ENCODE data around the gene CUL7.
"Not testable (repeated sequence)": the region's sequence is repeated elsewhere in the genome, so short reads cannot be mapped to it uniquely, and the experiment has no call there.

CUL7 gene

DNA sequence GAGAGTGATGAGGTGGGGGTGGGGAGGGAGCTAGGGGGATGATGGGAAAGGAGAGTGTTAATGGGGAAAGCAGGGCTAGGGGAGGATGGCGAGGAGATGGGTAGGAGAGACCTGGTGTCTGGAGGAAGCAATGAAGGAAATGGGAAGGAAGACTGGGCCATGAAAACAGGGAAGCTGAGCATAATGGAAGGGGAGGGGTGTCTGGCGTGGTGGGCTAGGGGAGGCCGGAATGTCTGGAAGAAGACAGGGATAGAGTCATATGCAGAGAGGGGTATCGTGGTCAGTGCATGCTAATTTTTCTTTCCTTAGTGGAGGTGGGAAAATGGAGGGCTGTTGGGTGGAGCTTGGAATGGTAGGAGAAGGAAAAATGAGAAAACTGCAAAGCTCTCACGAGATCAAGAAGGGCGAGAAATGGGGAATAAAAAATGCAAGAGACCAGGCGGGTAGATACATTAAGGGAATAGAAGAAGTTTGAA is 39.2 kb downstream of the CUL7 start:
- no peak for DNase-seq (ENCODE audit: low read depth)

DNA sequence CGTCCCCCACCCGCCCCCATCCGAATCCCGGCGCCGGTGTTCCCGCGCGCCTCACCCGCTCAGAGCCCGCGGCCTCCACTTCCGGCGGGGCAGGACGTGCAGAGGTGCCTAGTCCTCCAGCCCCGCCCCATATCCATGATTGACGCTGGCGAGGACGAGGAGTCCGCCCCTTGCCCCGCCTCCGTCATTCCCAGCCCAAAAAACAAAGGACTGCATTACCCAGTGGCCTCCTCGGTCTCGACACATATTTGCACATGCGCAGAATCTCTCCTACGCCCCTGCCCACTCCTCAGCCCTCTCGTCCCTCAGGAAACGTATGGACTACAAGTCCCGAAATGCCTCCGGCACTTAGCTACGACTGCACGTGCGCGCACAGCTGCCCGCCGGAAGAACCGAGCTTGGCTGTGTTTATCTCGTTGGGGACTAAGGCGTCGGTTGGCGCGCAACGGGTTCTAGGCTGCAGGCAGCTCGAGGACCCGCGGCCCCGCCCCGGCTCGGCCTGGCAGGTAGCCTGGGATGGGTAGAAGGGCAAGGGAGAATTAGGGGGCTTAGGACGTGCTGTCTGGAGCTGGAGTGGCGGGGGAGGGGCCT is 39.7 kb downstream of the CUL7 start, which contains the start of the genes KLHDC3 and MEA1:
Gene KLHDC3 (plus strand): TSS at position 407 of the 591 bp plus-strand sequence. CDS start 2,944 bp downstream, outside the sequence.
Gene MEA1 (minus strand): TSS at position 104 of the 591 bp plus-strand sequence. CDS start 133 bp downstream, outside the sequence.
- DNase-seq (ENCODE audit: low read depth) = peak; percentile 98

DNA sequence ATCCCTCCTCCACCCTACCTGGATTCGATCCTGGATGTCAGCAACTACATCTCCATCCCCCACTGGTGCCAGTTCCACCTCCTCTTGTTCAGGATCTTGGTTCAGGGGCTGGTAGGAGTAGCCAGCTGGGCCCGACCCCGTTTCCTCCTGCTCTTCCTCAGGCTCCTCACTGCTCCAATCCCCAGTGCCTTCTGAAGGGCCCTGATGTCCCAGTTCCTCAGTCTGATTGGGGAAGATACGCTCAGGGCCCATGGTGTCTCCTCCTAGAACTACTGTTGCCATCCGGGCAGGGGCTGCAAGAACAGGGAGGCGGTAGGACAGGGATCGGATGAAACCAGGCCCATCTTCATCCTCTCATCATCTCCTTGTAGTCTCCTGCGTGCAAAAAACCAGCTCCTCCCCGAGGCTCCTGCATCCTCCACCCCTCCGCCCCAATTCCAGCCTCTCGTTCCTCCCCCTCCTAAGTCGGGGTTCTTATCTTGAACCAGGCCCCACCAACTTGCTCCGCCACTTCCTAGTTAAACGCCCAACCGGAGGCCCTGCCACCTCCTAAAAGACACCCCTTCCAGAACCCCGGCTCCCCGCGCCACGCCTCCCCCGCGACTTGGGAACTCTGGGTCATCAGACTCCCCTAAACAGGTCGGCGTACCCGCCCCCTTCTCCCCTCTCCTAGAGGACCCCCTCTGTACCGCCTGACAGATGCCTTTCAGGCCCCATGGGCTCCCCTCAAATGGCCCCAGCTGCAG is 40.4 kb downstream of the CUL7 start:
- DNase-seq (ENCODE audit: low read depth) = no peak

DNA sequence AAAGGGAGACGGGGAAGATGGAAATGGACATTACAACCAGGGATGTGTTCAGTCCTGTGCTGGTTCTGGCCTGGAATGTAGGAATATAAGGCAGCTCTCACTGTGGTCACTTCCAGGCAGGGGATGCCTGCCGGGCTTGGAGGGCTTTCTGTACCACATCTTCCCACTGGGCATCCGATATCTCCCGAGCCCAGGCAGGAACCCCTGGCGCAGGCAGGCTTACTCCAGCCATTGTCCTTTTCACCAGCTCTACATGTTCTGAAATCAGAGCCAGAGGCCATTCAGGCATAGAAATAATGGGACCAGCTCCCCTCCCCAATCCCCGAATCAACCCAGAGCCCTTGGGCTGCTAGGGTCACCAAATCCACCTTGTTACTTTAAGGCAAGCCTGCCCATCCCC is 41.3 kb downstream of the CUL7 start:
- DNase-seq (ENCODE audit: low read depth) = no peak

DNA sequence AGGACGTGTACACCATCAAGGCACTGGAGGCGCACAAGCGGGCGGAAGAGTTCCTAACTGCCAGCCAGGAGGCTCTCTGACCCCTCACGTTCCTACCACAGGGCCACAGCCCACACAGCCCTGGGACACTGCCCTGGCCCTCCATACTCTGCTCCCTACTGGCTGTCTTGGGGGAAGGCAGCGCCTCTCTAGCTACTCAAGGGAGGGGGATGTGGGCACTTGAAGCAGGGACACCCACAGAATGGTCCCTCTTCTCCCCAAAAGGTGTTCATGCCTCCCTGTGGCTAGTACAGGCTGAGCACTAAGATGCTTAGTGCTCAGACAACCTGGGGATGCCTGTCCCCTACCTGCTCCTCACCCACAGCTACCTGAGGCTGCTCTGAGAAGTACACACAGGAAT is 42.4 kb downstream of the CUL7 start:
- no peak for DNase-seq (ENCODE audit: low read depth)

DNA sequence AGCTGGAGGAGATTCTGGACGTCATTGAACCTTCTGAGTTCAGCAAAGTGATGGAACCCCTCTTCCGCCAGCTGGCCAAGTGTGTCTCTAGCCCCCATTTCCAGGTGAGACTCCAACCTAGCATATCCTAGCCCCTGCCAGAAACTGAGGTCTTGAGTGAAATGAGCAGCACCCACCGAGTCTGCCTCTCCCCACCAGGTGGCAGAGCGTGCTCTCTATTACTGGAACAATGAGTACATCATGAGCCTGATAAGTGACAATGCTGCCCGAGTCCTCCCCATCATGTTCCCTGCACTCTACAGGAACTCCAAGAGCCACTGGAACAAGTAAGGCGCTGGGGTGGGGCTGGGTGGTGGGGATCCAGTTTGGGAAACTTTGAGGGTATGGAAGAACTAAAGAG is 44.5 kb downstream of the CUL7 start:
- DNase-seq (ENCODE audit: low read depth) = no peak

DNA sequence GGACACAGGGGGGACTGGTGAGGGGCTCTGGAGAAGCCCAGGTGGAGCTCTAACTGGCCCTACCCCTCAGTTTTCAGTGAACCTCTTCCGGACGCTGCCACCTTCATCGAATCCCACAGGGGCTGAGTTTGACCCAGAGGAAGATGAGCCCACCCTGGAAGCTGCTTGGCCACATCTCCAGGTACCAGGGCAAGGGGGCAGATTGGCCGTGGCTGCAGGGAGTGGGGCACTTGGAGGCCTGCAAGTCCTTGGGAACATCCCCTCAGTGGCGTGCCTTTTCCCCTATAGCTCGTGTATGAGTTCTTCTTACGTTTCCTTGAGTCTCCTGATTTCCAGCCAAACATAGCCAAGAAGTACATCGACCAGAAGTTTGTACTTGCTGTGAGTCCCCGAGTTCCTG is 46.5 kb downstream of the CUL7 start:
- no peak for DNase-seq (ENCODE audit: low read depth)

DNA sequence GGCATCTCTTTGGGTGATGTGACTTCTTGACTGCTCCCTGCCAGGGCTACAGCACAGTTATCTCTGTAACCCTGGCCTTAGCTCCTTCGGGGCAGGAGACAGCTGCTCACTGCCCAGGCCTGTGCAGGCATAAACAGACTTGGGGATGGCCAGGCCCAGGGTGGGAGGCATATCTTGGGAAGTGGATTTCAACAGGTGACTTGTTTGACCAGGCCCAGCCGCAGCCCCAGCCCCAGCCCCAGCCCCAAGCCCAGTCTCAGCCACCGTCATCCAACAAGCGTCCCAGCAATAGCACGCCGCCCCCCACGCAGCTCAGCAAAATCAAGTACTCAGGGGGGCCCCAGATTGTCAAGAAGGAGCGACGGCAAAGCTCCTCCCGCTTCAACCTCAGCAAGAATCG is 47.4 kb downstream of the CUL7 start:
- no peak for DNase-seq (ENCODE audit: low read depth)

DNA sequence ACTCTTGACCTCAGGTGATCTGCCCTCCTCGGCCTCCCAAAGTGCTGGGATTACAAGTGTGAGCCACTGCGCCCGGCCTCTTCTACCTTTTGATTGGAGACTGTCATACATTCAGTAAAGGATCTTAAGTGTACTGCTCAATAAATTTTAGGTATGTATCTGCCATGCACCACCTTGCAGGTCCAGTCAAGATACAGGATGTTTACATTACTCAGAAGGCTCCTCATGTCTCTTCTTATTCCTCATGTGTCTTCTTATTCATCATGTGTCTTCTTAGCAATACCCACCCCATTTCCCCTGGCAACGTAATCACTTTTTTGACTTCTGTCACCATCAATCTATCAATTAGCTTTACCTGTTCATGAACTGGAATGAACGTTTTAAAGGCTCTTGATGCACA is 47.8 kb downstream of the CUL7 start:
- DNase-seq (ENCODE audit: low read depth) = no peak

DNA sequence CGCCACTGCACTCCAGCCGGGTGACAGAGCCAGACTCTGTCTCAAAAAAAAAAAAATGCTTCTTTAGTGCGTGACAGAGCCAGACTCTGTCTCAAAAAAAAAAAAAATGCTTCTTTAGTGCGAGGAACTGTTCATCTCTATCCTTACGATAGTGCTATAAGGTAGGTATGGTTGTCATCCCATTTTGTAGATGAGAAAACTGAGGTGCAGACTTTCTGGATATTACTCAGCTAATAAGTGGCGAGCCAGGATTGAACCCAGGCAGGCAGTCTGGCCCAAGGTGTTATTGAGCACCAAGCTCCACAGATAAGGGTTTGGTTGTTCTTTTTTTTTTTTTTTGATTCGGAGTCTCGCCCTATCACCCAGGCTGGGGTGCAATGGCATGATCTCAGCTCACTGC is 51.8 kb downstream of the CUL7 start:
- DNase-seq (ENCODE audit: low read depth) = no peak

DNA sequence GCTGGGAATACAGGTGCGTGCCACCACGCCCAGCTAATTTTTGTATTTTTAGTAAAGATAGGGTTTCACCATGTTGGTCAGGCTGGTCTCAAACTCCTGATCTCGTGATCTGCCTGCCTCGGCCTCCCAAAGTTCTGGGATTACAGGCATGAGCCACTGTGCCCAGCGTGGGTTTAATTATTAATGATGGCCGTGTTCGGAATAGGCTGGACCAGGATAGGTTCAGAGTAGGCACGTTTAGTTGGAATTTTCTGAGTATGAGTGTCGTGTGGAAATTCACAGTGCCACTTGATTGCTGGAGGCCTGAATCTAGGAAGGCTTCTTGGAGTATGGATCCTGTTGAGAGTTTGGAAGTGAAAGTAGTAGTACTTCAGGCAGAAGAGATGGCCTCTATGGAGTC is 55.4 kb downstream of the CUL7 start:
- not testable (repeated sequence) for DNase-seq (ENCODE audit: low read depth)

DNA sequence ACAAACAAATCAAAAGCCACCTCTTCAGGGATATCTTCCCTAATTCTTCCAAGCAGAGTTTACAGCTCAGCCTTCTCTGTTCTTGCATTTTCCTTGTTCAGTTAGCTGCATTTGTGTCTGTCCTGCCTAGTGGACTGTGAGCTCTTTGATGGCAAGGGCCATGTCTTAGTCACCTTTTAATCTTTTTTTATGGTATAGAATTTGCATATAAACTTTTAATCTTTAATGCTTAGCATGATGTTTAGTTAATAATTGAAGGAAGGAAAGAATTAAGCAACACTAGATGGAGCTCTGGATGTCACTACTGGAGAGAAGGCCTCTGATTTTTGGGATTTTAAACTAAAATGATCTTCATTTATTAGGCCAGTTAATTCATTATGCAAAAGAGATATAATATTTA is 57.1 kb downstream of the CUL7 start:
- no peak for DNase-seq (ENCODE audit: low read depth)

DNA sequence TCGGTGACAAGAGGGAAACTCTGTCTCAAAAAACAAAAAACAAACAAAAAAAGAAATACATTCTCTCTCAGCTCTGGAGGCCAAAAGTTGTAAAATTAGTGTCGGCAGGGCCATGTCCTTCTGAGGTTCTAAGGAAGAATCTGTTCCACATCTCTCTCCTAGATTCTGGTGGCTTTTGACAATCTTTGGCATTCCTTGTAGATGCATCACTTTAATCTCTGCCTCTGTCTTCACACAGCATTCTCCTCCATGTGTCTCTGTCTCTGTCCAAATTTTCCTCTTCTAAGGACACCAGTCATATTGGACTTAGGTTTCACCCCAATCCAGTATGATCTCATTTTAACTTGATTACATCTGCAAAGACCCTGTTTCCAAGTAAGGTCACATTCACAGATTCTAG is 60.2 kb downstream of the CUL7 start:
- DNase-seq (ENCODE audit: low read depth) = no peak

DNA sequence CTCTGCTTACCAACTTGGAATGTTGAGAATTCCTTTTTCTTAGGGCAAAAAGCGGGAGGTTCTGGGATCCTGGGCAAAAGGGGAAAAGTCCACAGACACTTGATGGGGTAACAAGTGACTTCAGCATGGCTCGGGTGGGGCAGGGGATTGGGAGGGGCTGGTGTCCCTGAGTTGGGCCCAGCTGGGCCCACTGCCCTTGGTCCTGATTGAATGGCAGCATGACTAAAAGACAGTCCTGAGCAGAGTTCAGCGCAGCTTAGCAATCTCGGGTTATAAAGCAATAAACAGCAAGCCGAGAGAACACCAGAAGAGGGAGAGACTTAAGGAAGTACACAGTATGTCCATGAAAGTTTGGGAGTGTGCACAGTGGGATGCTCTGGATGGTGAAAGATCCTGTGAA is 63.7 kb downstream of the CUL7 start:
- DNase-seq (ENCODE audit: low read depth) = no peak

DNA sequence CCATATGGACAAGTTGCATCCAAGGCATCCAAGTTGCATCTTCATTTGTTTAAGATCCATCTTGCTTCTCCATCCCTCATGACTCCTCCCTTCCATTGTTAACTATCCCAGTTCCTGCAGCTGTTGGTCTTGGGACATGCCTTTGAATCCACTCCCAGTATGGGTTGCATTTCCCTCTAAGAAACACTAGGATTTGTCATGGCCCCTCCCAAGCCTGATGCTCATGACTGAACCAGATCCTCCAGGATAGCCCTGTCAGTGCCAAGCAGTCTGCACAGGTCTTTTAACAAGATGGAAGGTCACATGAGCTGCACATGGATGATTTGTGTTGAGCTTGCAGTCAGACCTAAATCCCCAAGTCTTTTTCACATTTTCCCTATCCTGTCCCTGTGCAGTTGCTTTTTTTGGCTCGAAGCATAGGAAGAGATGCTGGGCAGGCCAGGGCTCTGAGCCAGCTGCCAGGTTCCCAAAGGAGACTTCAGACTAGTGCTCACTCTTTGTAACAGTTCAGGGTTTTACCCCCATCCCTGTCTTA is 65.1 kb downstream of the CUL7 start:
- no peak for DNase-seq (ENCODE audit: low read depth)

Measured in activated gamma-delta T cell treated with anti-CD3 and anti-CD28 coated beads, Interleukin-2, amount 50 U/mL, for 16 hours (primary cell).